Inflammatory macrophage treated with lipopolysaccharide for 1 hour (primary cell): ENCODE data around the gene SRMS.
A peak's percentile ranks its signal among the peaks of the same experiment; 100 is the strongest.

Experiments
- DNase-seq, 2 donors: peaks; one replicate each; pipeline ENCODE4 v3.0.0-alpha.2; 2020 to 2022

Gene SRMS

GRCh38 chr20:63552481-63553249 lies 5.1 kb upstream of the SRMS start:
- DNase-seq, result no peak

GRCh38 chr20:63551068-63551467 lies 3.5 kb upstream of the SRMS start:
- DNase-seq, result no peak

- no peak for DNase-seq
Observed at GRCh38 chr20:63549679-63550282, 2.2 kb upstream of the SRMS start.

- no peak for DNase-seq
Observed at GRCh38 chr20:63549019-63549418, 1.5 kb upstream of the SRMS start.

- no peak for DNase-seq
Observed at GRCh38 chr20:63548542-63548941, 993 bp upstream of the SRMS start.

GRCh38 chr20:63546956-63547724 lies 409 bp downstream of the SRMS start:
- DNase-seq, result no peak

GRCh38 chr20:63546256-63546955 lies 1.1 kb downstream of the SRMS start:
- DNase-seq, result no peak

GRCh38 chr20:63545814-63546213 lies 1.7 kb downstream of the SRMS start:
- DNase-seq, result no peak

GRCh38 chr20:63544958-63545516 lies 2.5 kb downstream of the SRMS start:
- no peak for DNase-seq

- no peak for DNase-seq
Observed at GRCh38 chr20:63544241-63544957, 3.1 kb downstream of the SRMS start.

GRCh38 chr20:63543733-63544132 lies 3.8 kb downstream of the SRMS start:
- DNase-seq, result no peak

GRCh38 chr20:63543131-63543530 lies 4.4 kb downstream of the SRMS start:
- no peak for DNase-seq

GRCh38 chr20:63542696-63543095 lies 4.9 kb downstream of the SRMS start:
- DNase-seq, result no peak

GRCh38 chr20:63542031-63542559 lies 5.5 kb downstream of the SRMS start:
- DNase-seq, result no peak

- no peak for DNase-seq
Observed at GRCh38 chr20:63541371-63541770, 6.2 kb downstream of the SRMS start.

- no peak for DNase-seq
Observed at GRCh38 chr20:63540417-63541186, 6.9 kb downstream of the SRMS start.

GRCh38 chr20:63539441-63540370 lies 7.8 kb downstream of the SRMS start:
- DNase-seq, result no peak

- DNase-seq, result no peak
Observed at GRCh38 chr20:63539092-63539430, 8.5 kb downstream of the SRMS start.

- peak; percentile 51 to 56 for DNase-seq
Observed at GRCh38 chr20:63538204-63539091, 9.1 kb downstream of the SRMS start.
